Brain pericyte (primary cell): ENCODE results near the gene LPP.

Experiments used
- DNase-seq: peaks from one replicate; pipeline ENCODE4 v3.0.0-alpha.2; 2012; ENCODE audit warnings: low read depth, low spot score

LPP gene

DNA sequence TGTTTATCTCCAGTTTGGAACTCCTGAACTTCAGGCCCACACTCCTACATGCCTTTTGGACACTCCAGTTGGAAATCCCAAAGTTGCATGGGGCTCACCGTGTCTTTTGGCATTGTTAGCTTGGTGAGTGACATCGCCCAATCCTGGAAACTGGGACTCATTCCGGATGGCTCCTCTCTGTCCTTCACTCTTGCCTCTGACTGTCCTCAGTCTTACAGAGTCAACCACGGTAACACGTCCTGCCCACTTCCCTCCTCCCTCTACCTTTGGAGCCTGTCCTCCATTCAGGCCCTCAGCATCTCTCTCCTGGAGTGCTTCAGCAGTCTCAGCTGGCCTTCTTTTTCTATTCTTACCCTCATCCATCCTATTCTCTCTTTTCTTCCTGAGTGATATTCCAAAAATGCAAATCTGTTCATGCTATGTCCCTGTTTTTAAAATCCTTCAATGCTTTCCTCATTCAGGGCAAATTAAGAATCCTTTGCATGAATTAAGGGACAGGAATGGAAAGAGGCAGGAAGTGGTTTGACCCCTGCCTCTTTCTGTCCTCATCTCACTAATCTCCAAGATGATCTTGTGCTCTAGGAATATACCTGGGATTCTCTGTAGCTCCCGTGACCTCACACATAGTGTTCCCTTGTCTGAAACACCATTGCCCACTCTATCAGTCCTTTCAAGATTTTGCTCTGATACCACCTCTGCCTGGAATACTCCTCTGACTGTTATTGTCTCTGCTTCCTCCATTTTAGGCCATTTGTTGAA lies 42.5 kb downstream of the LPP start:
- DNase-seq = no peak

DNA sequence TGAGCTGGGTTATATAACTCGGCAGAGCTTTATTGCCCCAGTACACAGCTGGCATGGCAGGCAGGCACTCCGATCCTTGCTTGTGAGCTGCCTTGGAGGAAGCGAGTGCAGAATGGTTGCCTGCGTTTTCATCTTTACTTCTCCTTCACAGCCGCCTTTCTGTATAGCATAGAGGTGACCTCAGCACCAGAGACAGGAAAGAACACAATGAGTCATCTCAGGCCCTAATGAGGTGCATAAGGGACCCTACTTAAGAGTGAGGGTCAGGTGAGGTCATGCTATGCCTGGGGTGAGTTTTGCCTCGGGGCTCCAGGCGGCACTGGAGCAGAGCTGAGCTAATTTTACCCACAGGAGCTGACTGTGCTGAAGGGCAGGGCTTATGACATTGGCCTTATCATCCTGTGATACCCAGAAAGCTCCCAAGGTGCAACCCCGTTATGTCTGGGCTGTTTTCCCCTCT lies 43.5 kb downstream of the LPP start:
- no peak for DNase-seq

DNA sequence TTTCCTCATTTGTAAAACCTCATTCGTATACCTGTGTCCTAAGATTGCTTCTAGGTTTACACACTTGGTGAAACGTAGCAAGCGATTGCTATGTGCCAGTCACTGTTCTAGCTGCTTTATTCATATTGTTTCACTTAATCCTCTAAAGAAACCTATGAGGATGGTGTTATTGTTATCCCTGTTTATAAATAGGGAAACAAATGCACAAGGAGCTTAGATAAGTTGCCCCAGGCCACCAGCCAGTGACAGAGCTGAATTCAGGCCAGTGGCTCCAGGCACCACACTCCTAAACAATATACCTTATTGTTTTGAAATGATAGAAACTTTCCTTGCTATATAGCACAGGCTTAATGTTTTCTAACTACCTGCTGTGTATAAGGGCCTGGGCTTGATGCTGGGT lies 44.0 kb downstream of the LPP start:
- no peak for DNase-seq

DNA sequence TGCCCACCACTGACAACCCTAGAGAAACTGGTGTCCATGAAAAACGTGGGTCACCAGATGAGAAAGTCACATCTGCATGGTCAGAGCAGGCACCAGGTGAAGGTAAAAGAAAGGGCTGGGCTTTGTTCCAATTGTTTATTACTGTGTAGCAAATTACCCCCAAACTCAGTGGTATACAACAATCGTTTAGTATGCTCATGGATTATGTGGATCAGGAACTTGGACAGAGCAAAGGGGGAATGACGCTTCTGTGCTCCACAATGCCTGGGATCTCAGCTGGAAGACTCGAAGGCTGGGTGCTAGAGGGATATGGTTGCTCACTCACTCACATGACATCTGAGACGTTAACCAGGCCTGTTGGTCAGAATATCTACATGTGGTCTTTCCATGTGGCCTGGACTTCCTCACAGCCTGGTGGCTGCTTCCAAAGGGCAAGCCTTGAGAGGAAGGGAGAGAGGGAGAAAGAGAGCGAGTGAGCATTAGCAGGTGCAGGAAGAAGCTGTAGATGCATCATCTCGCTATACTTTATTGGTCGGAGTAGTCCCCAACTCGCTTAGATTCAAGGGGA lies 44.9 kb downstream of the LPP start:
- no peak for DNase-seq

DNA sequence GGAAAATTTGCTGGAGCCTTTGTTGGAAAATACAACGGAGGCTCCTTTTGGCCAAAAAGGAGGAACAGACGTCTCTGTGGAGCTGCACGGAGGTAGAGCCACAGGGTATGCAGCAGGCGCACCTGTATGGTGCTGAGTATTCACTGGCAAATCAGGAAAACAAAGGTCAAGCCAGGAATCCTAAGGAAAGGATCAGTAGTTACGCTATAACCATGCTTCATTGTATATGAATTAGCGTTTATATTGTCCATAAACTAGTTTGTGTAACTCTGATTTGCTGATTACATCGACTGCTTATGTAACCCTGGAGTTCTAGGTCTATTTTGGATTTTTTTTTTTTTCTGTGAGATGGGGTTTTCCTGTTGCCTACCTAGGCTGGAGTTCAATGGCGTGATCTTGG lies 45.4 kb downstream of the LPP start:
- no peak for DNase-seq

DNA sequence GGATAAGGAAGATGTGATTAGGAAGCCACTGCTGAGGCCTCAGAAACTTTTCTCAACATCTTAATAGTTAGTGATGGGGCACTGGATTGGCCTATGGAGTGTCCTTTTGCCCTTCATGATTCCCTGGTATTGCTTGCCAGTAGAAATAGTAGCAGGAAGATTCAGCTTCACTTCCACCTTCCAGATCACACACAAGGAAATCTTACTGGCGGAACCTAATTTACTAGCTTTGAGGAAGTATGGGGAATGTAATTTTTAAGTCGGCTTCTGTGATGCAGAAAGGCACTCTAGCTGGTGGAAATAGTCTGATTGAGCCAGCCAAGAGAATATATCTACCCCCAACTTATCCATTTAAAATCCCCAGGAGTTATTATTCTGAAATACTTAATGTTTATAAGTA lies 46.5 kb downstream of the LPP start:
- no peak for DNase-seq

DNA sequence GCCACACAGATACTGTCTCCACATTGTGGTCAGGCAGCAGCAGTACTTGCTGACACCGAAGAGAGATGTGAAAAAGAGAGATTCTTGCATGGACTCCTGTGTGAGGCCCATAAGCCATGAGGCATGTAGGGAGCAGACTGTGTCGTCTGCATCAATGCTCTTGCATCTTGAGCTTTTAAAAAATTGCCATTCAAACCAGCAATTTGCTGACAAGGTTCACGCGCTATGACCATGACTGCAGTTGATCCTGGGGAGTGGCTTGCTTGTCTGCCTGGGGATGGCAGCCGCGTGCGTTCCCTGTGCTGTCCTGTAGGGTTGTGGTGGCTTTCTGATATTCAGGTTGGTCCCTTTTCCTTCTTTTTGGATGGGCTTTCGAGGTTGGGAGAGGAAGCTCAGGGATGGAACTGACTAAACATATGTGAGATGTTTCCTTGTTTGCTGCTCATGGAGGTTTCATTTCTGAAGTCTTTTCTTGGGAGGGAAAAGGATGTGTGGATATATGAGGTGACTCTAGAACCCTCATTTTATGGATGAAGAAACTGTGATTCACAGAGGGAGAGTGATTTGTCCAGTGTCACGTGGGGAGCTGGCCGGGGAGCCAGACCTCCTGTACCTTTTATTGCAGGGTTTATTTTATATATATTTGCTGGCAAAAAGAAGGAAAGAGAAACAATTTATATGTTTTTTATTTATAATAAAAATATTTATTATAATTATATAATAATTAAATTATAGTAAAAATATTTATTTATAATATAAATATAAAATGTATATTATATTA lies 48.6 kb downstream of the LPP start:
- DNase-seq = no peak

DNA sequence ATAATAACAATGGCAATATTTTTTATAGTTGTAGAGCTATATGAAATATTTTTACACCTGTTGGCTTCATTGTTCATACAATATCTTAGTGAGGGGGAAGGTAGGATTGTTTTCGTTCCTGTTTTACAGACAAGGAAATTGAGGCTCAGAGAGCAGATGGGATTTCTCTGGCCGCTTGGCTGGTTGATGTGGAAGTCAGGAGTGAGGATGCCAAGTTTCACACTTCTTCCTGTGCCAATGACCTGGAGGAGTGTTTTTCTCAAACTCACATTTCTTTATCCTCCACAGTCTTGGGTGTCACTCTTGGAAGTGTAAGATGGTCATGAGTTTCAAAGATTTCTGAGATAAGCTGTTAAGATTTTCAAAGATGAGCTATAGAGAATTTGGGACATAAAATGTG lies 50.6 kb downstream of the LPP start:
- no peak for DNase-seq

DNA sequence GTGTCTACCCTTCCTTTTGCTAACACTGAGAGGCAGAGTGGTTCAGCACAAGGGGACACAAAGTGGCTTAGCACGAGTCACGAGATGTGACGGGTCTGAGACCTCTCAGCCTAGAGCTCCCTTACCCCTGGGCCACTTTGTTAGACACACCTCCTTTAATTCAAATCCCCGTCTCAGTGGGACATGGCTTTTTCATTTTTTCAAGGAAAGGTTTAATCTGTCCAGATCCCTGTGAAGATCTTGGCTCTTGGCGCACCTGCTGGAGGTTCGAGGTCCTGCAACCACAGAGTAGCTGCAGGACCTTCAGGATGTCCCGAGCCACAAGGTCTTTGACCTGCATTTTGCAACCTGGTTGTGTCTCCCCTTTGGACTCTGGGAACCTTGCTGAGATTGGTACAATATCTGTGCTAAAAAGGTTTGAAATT lies 52.0 kb downstream of the LPP start:
- no peak for DNase-seq

DNA sequence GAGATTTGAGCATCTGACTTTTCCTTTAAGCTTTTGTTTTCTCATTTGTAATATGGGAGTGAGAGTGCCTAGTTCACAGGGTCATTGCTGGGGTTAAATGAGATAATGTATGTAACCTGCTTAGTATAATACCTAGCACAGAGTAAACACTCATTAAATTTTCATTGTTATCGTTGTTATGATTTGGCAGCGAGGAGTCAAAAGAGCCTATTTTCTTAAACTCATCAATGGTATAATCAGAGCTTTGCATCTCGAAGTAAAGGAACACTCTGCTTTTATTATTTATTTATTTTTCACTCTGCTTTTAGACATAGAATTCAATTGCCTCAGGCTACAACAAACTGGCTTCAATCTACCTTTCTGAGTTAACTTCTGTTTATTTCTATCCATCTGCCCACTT lies 52.8 kb downstream of the LPP start:
- no peak for DNase-seq

DNA sequence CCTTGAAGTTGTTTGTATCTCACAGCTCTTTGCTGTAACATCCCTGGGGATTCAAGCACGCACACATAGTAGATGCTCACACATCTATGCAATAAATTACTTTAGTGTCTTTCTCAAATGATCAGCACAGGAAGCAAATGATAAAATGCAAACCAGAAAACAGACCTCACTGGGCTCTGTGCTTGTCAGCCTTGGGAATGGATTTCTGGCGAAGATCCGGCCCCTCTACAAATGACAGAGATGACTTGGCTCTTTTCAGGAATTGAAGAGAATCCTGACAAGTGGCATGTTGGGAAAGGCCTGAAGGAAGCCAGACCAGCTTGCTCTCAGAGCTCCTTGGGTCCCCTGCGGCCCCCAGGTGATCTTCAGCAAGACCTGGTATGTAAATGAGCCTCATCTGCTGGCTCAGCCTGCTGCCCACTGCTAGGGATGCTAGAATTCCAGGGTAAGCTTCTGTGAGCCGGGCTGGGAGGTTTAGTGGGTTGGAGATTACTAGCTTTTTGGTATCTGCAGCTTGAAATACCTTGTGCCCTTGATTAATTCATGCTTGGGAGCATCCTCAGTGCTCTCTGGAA lies 54.1 kb downstream of the LPP start:
- no peak for DNase-seq

DNA sequence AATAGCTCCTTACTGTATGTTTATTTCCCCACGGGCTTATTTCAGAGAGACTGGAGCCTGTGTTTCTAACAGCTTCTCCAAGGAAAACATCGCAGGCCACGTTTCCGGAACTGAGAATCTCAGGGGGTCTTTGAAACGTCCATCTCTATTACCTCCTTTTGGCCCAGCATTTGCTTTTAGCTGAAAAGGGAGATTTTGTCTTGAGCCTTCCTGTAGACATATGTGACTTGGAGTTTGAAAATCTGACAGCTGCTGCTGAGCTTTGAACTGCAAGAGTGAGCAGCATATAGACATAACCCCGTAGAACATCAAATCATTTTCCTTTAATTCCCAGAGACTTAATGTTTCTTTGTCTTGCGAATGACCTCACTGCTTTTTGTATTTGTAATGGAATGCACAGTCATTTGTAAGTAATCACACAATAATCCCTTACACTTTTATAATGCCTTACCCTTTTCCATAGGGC lies 54.6 kb downstream of the LPP start:
- peak; percentile 39 for DNase-seq

DNA sequence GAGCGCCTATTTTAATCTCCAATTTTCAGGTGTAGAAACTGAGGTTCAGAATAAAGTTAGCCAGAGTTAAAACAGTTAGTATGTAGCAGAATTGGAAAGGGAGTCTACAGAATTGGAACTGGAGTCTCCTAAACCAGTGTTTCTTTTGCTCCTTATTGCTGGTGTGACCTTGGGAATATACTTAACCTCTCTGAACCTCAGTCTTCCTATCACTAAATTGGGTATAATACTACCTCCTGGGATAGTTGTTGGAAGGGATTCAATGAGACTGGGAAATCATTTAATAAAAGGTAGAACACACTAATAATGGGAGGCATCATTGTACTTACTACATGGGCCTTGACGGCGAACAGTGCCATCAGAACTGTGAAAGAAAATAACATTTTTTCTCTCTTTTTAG lies 55.1 kb downstream of the LPP start:
- no peak for DNase-seq

DNA sequence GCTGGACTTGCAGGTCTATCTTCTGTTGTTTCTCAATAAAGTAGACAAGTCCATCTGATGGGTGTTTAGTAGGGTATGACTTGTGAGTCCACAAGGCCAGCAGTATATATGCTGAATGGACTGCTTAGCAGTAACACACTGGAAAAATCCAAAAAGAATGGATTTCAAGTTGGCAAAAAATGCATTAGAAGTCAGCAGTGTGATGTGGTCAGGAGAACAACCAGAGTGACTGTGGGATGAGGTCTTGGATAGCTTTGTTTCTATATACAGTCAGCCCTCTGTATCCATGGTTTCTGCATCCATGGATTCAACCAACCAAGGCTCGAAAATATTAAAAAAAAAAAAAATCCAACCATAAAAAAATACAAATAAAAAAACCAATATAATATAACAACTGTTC lies 55.8 kb downstream of the LPP start:
- DNase-seq = no peak

DNA sequence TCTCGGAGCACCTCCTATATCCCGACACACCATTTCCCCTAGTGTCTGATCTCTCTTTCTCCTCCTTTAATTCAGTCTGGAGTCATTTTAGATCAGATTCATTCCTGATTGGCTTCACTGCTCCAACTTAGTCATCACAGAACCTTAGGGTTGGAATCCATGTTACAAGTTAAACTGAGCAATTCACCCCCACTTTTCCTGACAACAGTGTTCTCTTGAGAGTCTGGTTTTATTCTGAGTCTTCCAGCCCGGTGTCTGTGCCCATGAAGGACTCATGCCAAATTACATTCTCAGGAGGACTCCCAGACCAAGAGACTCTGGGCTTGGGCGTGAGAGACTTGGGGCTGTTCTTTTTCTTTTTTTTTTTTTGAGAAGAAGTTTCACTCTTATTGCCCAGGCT lies 57.5 kb downstream of the LPP start:
- DNase-seq = no peak

DNA sequence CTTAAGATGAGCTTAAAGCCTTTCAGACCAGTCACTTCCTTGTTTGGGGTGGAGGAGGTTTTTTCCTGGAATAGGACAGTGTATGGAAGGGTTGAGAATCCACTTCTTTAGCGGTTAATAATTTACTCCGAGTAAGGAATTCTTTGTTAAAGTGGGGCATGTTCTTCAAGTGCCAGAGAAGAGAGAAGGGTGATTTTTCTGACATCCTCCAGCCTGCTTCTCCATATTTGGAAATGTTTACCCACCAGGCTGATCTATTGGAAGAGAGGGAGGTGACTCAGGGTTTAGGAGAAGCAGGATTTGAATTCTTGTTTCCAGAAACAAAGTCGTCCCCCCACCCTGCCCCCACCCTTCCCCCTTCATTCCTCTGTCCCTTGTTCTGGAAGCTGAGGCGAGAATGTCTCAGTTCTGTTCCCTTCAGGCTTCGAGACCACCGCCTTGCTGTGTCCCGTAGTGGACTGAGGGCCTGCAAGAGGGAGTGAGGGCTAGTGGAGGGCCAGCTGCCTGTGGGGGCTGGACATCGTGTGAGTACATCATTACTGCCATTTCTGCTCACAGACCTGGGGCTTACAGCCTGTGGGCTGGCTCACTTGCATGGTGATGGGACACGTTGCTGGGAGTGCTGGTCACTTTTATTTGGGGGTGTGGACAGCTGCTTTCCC lies 58.5 kb downstream of the LPP start:
- DNase-seq = no peak

DNA sequence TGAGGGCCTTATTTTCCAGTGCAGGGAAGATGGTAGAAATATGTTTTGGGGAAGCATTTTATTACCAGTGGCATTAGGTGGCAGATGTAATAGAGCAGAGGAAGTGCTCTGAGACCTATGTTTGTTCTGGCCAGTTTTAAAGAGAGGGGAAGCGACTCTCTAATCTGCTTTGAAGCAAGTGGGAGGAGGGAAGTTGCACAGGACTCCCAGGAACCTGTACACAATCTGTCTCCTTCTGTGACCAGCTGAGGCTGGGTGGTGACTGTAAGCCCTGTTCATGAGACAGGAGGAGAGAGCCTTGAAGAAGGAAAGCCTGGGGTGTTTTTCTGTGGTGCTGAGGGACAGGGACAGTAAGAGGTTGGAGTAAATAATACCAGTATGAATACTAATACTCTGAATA lies 60.5 kb downstream of the LPP start:
- DNase-seq = no peak

DNA sequence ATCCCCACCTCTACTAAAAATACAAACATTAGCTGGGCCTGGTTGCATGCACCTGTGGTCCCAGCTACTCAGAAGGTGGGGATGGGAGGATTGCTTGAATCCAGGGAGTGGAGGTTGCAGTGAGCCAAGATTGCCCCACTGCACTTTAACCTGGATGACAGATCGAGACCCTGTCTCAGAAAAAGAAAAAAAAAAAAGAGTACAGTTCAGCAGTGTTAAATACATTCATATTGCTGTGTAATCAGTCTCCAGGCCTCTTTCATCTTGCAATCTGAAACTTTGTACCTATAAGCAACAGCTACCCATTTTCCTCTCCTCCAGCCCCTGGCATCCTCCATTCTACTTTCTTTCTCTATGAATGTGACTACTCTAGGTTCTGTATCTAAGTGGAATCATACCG lies 61.2 kb downstream of the LPP start:
- DNase-seq = no peak

DNA sequence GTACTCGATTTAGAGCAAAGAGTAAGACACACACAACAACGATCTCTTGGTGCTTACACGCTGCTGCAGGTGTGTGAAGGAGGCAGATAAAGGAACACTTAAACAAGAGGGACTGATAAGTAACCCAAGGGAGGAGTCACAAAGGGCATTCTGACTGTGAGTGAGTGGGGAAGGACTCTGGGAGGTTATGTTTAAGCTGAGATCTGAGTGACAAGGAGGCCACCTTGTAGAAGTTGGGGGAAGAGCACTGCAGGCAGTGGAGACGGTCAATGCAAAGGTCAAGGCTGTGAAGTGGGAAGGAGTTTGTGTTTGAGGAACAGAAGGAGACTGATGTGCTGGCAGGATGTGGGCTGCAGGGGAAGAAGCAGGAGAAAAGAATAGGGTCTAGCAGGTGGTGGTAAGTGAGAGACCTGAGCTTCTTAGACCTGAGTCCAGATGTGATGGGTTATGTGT lies 63.1 kb downstream of the LPP start:
- no peak for DNase-seq

DNA sequence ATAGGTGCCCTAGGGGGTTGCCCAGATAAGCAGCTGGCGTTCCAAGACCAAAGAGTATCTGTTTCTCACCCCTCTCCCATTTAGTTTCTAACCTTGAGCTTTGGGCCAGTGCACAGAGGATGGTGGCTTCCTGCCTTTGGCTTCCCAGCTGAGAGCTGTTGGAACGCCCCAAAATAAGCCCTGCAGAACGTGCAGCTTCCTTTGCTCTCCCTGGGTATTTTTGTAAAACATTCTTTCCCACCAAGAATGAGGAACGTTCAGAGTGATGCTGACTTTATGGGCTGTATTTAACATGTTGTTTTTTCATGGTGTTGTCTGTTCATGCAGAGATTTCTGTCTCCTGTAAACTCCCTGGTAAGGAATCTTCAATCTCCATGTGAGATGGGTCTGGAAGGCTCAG lies 63.8 kb downstream of the LPP start:
- no peak for DNase-seq

DNA sequence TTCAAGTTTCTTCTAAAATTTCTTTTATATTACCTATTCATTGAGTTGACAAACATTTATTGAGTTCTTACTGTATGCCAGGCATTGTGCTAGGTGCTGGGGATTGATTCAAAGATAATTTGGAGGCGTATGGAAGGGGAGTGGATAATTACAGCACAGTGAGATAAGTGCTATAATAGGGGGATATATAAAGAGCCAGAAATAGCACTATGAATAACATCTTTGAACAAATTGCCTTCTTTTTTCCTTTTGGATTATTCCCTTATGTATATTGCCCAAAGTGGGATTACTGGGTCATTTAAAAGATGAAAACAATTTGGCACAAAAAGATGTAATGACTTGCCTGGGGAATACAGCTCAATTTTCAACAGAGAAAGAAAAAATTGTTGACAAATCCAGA lies 64.6 kb downstream of the LPP start:
- DNase-seq = no peak

DNA sequence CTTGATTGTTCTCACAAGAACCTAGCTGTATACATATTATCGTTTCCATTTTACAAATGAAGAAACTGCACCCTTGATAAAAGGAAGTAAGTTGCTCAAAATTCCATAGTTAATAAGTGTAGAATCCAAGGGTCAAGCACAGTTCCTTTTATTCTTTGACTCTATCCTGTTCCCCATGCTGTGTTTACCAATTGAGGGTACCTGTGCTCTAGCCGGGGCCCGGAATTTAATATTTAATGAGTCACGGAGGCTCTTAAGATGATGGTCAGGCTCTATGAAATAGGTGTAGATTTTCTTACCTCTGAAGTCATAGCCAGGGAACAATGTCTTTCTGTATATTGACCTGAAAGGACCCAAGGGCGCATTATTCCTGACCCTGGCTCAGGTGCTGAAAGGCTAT lies 65.2 kb downstream of the LPP start:
- no peak for DNase-seq
